MM.1S (cell line): ENCODE data around the gene MYH6.

Experiments used
- DNase-seq: peaks from one replicate; pipeline ENCODE4 v3.0.0-alpha.2; 2015
- H2AFZ ChIP-seq: fragments of 300-600 bp; sonication (generic); 2 replicates; pipeline ENCODE4 v1.6.0; 2016; ENCODE audit warnings: antibody characterized with exemption, low read length
- H3F3A ChIP-seq: fragments of 300-600 bp; sonication (generic); 2 replicates; pipeline ENCODE4 v1.6.1; 2016; ENCODE audit warnings: mild to moderate bottlenecking, antibody characterized with exemption, low read length, moderate library complexity, mixed read lengths; ENCODE audit not compliant: insufficient read depth
- H3K27ac ChIP-seq: fragments of 300-600 bp; sonication (generic); 2 replicates; pipeline ENCODE4 v1.5.1; 2016; ENCODE audit warnings: mild to moderate bottlenecking, low read length
- H3K27me3 ChIP-seq: fragments of 300-600 bp; sonication (generic); replicated peaks from 2 replicates; pipeline ENCODE4 v1.6.0; 2016; ENCODE audit warnings: low read length; ENCODE audit not compliant: insufficient read depth
- H3K36me3 ChIP-seq: fragments of 300-600 bp; sonication (generic); replicated peaks from 2 replicates; pipeline ENCODE4 v1.6.1; 2016; ENCODE audit warnings: mild to moderate bottlenecking, low read length, mixed read lengths; ENCODE audit not compliant: insufficient read depth
- H3K4me1 ChIP-seq: fragments of 300-600 bp; sonication (generic); 2 replicates; pipeline ENCODE4 v1.6.1; 2016; ENCODE audit warnings: low read length, mixed read lengths
- H3K4me2 ChIP-seq: fragments of 300-600 bp; sonication (generic); 2 replicates; pipeline ENCODE4 v1.6.0; 2016; ENCODE audit warnings: low read depth, low read length
- H3K4me3 ChIP-seq: fragments of 300-600 bp; sonication (generic); 2 replicates; pipeline ENCODE4 v1.5.1; 2016; ENCODE audit warnings: low read length, mixed read lengths
- H3K79me2 ChIP-seq: fragments of 300-600 bp; sonication (generic); 2 replicates; pipeline ENCODE4 v1.6.1; 2016; ENCODE audit warnings: mixed run types, low read length, mixed read lengths
- H3K9ac ChIP-seq: fragments of 300-600 bp; sonication (generic); 2 replicates; pipeline ENCODE4 v1.6.1; 2016; ENCODE audit warnings: low read length, mixed read lengths
- H3K9me2 ChIP-seq: fragments of 300-600 bp; sonication (generic); replicated peaks from 2 replicates; pipeline ENCODE4 v1.6.1; 2016; ENCODE audit warnings: mild to moderate bottlenecking, low read length, mixed read lengths; ENCODE audit not compliant: insufficient read depth
- H3K9me3 ChIP-seq: fragments of 300-600 bp; sonication (generic); replicated peaks from 2 replicates; pipeline ENCODE4 v1.6.1; 2016; ENCODE audit warnings: mild to moderate bottlenecking, low read length, mixed read lengths; ENCODE audit not compliant: insufficient read depth
- H4K20me1 ChIP-seq: fragments of 300-600 bp; sonication (generic); 2 replicates; pipeline ENCODE4 v1.6.1; 2016; ENCODE audit warnings: mild to moderate bottlenecking, low read length, moderate library complexity, mixed read lengths; ENCODE audit not compliant: insufficient read depth
- CTCF ChIP-seq: fragments of 300-600 bp; sonication (generic); IDR thresholded peaks from 2 replicates; pipeline ENCODE4 v1.5.1; 2016; ENCODE audit warnings: antibody characterized with exemption, low read length, mixed read lengths
- EZH2 ChIP-seq: fragments of 300-600 bp; sonication (generic); optimal IDR thresholded peaks from 2 replicates; pipeline ENCODE3; 2017; ENCODE audit warnings: low read depth, mild to moderate bottlenecking, antibody characterized with exemption, low read length, mixed read lengths
- EZH2phosphoT487 ChIP-seq: fragments of 300-600 bp; sonication (generic); IDR thresholded peaks from 2 replicates; pipeline ENCODE4 v1.6.1; 2018; ENCODE audit warnings: antibody characterized with exemption, low read length

MYH6 gene

DNA sequence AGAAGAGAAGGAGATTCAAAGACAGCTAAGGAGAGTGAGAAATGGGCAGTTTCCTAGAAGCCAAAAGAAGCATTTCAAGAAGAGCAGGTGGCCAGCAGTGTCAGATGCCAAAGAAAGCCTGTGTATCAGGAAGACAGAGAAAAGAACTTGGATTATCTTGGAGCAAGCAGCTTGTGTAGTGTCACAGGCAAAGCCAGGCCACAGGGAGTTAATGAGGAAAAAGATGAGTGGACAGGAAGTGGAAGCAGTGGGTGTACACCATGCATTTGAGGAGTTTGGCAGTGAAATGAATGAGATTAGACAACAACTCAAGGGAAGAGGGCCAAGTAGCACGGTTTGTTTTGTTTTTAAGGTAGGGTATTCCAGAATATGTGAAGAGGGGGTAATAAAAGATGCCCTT lies 33.0 kb upstream of the MYH6 start:
- Histone ChIP-seq H3K4me2 (no peak overlapping the region), H4K20me1 (no peaks in the 10 kb centered on the region), H3K27ac (no peak overlapping the region), H3K36me3 (no peaks in the 10 kb centered on the region), H3K9ac (no peak overlapping the region), H3F3A (no peaks in the 10 kb centered on the region), H3K4me3 (no peak overlapping the region), H3K27me3 (no peaks in the 10 kb centered on the region), H3K9me2 (no peaks in the 10 kb centered on the region), H3K79me2 (no peaks in the 10 kb centered on the region), H2AFZ (no peak overlapping the region), H3K4me1 (no peaks in the 10 kb centered on the region), H3K9me3 (no peaks in the 10 kb centered on the region)
- no peak for DNase-seq
- no peak for TF ChIP-seq EZH2
- TF ChIP-seq CTCF: no peak
- TF ChIP-seq EZH2phosphoT487: no peak

DNA sequence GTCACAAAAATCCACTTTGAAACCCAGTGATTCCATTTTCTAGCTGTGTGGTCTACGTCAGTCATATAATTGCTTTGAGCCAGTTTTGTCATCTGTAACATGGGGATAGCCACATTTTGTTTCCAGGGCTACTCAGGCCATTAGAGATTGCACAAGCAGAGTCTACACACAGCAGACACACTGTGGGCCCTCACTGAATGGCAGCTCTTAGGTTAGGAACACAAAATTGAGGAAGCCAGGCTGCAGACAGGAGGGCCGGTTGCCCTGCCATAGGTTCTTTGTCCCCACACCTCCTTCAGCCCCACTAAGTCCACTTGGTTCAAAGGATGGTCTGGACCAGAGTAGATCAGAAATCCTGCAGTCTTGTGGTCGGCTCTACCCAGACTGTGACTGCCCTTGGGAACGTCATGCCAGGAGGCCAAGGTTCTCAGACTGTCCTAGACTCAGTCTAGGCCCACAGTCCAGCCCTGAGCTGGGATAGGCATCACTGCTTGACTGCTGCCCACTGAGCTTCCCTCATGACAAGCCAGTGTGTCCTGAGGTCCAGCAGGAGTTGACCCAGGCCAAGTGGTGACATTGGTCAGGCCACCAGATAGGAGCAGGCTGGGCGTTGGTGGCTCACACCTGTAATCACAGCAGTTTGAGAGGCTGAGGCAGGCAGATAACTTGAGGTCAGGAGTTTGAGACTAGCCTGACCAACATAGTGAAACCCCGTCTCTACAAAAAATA lies 31.2 kb upstream of the MYH6 start:
- Histone ChIP-seq H3K9ac (no peak overlapping the region), H3K4me1 (no peaks in the 10 kb centered on the region), H4K20me1 (no peaks in the 10 kb centered on the region), H3F3A (no peaks in the 10 kb centered on the region), H3K27ac (no peak overlapping the region), H2AFZ (no peak overlapping the region), H3K4me2 (no peak overlapping the region), H3K79me2 (no peaks in the 10 kb centered on the region), H3K9me2 (no peaks in the 10 kb centered on the region), H3K27me3 (no peaks in the 10 kb centered on the region), H3K4me3 (no peak overlapping the region), H3K9me3 (no peaks in the 10 kb centered on the region), H3K36me3 (no peaks in the 10 kb centered on the region)
- TF ChIP-seq EZH2: no peak
- no peak for DNase-seq

GRCh38 chr14:23438101-23438971 lies 30.3 kb upstream of the MYH6 start:
- H3K4me1 ChIP-seq: no peaks in the 10 kb centered on the region
- TF ChIP-seq EZH2phosphoT487 (no peak), CTCF (no peak)
- H3K9me2 ChIP-seq: no peaks in the 10 kb centered on the region
- no peak overlapping the region for H3K4me3 ChIP-seq
- H3K9ac ChIP-seq: no peak overlapping the region
- no peak overlapping the region for H3K4me2 ChIP-seq
- no peaks in the 10 kb centered on the region for H3K36me3 ChIP-seq
- H4K20me1 ChIP-seq: no peaks in the 10 kb centered on the region
- no peak overlapping the region for H3K27ac ChIP-seq
- no peaks in the 10 kb centered on the region for H3K9me3 ChIP-seq
- H3F3A ChIP-seq: no peaks in the 10 kb centered on the region
- no peak overlapping the region for H2AFZ ChIP-seq
- no peak for DNase-seq
- no peaks in the 10 kb centered on the region for H3K27me3 ChIP-seq
- no peaks in the 10 kb centered on the region for H3K79me2 ChIP-seq
